ENCODE data around the gene MLPH. TPM values are rescaled to one million over a fixed set of nuclear protein-coding genes. Genes with fewer than 3 reads are reported as not detected.

MLPH gene
- total and polyA plus RNA-seq, 2 donors (not counting 1 experiment from before 2014, with no cell fraction given), result not detected

- H3K4me2 ChIP-seq (replicated peaks; ENCODE audit: low read depth, low read length, poor library complexity, severe bottlenecking), result no peak overlapping the region
- no peak for ATAC-seq (ENCODE audit: low read depth)
- CTCF ChIA-PET, result no interaction called here
- intact Hi-C loops (cut with micrococcal nuclease), result no loop called here
- H3K27me3 Mint-ChIP-seq, result peaks cover 61% of the 10 kb centered on the region
- H3K79me2 ChIP-seq (ENCODE audit: control insufficient read depth, insufficient read depth, low read length), result no peaks in the 10 kb centered on the region
- no peak overlapping the region for H3K4me3 ChIP-seq (ENCODE audit: control extremely low read depth in 1 of 5, extremely low read depth in 1 of 5, insufficient read depth in 1 of 5, low read depth in 2 of 5, low read length in 4 of 5)
- TF ChIP-seq CTCF (IDR thresholded peaks at IDR 0.05) (no peak), EZH2 (IDR thresholded peaks at IDR 0.05; ENCODE audit: borderline replicate concordance, insufficient read depth, low read depth, low read length, poor library complexity, severe bottlenecking) (no peak)
- H3K9me3 ChIP-seq (ENCODE audit: control extremely low read depth in 1 of 3, control insufficient read depth in 2 of 3, insufficient read depth in 1 of 3, low read length in 2 of 3), result no peaks in the 10 kb centered on the region
- no peaks in the 10 kb centered on the region for H3K36me3 ChIP-seq (replicated peaks in 1 of 2; ENCODE audit: control extremely low read depth in 1 of 2, control insufficient read depth in 1 of 2, extremely low read depth in 1 of 2, insufficient read depth in 2 of 2, low read length in 1 of 2)
- peaks cover 4% of the 10 kb centered on the region for H3K4me1 Mint-ChIP-seq
- no peak overlapping the region for H3K27ac ChIP-seq (ENCODE audit: low read length in 2 of 2)
- no peak for DNase-seq
- no peak overlapping the region for H2AFZ ChIP-seq (ENCODE audit: insufficient read depth, low read depth, low read length, poor library complexity, severe bottlenecking)
- no peaks in the 10 kb centered on the region for H4K20me1 ChIP-seq (ENCODE audit: control insufficient read depth, insufficient read depth, low read length, poor library complexity, severe bottlenecking)
- POLR2A ChIA-PET, result no interaction called here
- H3K4me1 ChIP-seq (ENCODE audit: control insufficient read depth in 2 of 2, insufficient read depth in 2 of 2, low read length in 2 of 2), result peaks cover 5 to 6% of the 10 kb centered on the region in 2 donors
- 85% methylated on average over 4 of the region's 7 CpGs for WGBS (ENCODE audit: insufficient coverage)
- H3K27ac Mint-ChIP-seq, result no peak overlapping the region
- H3K4me3 Mint-ChIP-seq, result no peak overlapping the region
- no peaks in the 10 kb centered on the region for H3K9me3 Mint-ChIP-seq (ENCODE audit: insufficient read depth)
- no peak overlapping the region for H3K9ac ChIP-seq (ENCODE audit: low read length)
- peaks cover 0 to 42% (median 18%) of the 10 kb centered on the region in 4 experiments for H3K27me3 ChIP-seq (replicated peaks in 1 of 4; ENCODE audit: control extremely low read depth in 1 of 4, control insufficient read depth in 3 of 4, insufficient read depth in 4 of 4, low read length in 3 of 4)
Observed at GRCh38 chr2:237480556-237480955, 6.5 kb upstream of the MLPH start.

GRCh38 chr2:237480988-237481525 is 6.0 kb upstream of the MLPH start:
- POLR2A ChIA-PET, result no interaction called here
- Mint-ChIP-seq H3K27ac (no peak overlapping the region), H3K4me1 (peaks cover 2% of the 10 kb centered on the region), H3K27me3 (peaks cover 63% of the 10 kb centered on the region), H3K9me3 (ENCODE audit: insufficient read depth) (no peaks in the 10 kb centered on the region), H3K4me3 (no peak overlapping the region)
- DNase-seq (no peak), ATAC-seq (ENCODE audit: low read depth) (no peak)
- Histone ChIP-seq H3K27me3 (replicated peaks in 1 of 4; ENCODE audit: control extremely low read depth in 1 of 4, control insufficient read depth in 3 of 4, insufficient read depth in 4 of 4, low read length in 3 of 4) (peaks cover 0 to 37% (median 18%) of the 10 kb centered on the region in 4 experiments), H3K9me3 (ENCODE audit: control extremely low read depth in 1 of 3, control insufficient read depth in 2 of 3, insufficient read depth in 1 of 3, low read length in 2 of 3) (no peaks in the 10 kb centered on the region), H3K4me1 (ENCODE audit: control insufficient read depth in 2 of 2, insufficient read depth in 2 of 2, low read length in 2 of 2) (peaks cover 0 to under 1% of the 10 kb centered on the region in 2 donors), H3K36me3 (replicated peaks in 1 of 2; ENCODE audit: control extremely low read depth in 1 of 2, control insufficient read depth in 1 of 2, extremely low read depth in 1 of 2, insufficient read depth in 2 of 2, low read length in 1 of 2) (no peaks in the 10 kb centered on the region), H3K79me2 (ENCODE audit: control insufficient read depth, insufficient read depth, low read length) (no peaks in the 10 kb centered on the region), H3K4me3 (ENCODE audit: control extremely low read depth in 1 of 5, extremely low read depth in 1 of 5, insufficient read depth in 1 of 5, low read depth in 2 of 5, low read length in 4 of 5) (no peak overlapping the region), H4K20me1 (ENCODE audit: control insufficient read depth, insufficient read depth, low read length, poor library complexity, severe bottlenecking) (no peaks in the 10 kb centered on the region), H3K9ac (ENCODE audit: low read length) (no peak overlapping the region), H3K27ac (ENCODE audit: low read length in 2 of 2) (no peak overlapping the region), H3K4me2 (replicated peaks; ENCODE audit: low read depth, low read length, poor library complexity, severe bottlenecking) (no peak overlapping the region), H2AFZ (ENCODE audit: insufficient read depth, low read depth, low read length, poor library complexity, severe bottlenecking) (no peak overlapping the region)
- TF ChIP-seq EZH2 (IDR thresholded peaks at IDR 0.05; ENCODE audit: borderline replicate concordance, insufficient read depth, low read depth, low read length, poor library complexity, severe bottlenecking), result no peak
- TF ChIP-seq CTCF (IDR thresholded peaks at IDR 0.05), result no peak
- CTCF ChIA-PET, result interaction anchor here (1.5 kb wide), 1 partner anchor 32 kb away, joined by 3 read pairs; no protein-coding TSS in a partner anchor
- intact Hi-C loops (cut with micrococcal nuclease), result no loop called here
- WGBS (ENCODE audit: insufficient coverage), result 95% methylated on average over 3 of the region's 3 CpGs

Measured in B cell (primary cell).